ENCODE data around the gene NRXN3.

The NRXN3 gene

GRCh38 chr14:79554816-79555215 is 1384.6 kb downstream of the NRXN3 start:
- Mint-ChIP-seq H3K27me3 (ENCODE audit: low read depth) (no peaks in the 10 kb centered on the region), H3K4me3 (no peak overlapping the region), H3K27ac (peak overlapping the region in 1 of 3 experiments; percentile 7), H3K9me3 (no peaks in the 10 kb centered on the region), H3K36me3 (ENCODE audit: low read depth) (peaks cover 13% of the 10 kb centered on the region), H3K4me1 (peaks cover 36% of the 10 kb centered on the region)
- no peak for TF ChIP-seq CTCF (IDR thresholded peaks at IDR 0.05; ENCODE audit: unreplicated experiment in 3 of 3)

GRCh38 chr14:79555429-79555828 is 1385.3 kb downstream of the NRXN3 start:
- TF ChIP-seq CTCF (IDR thresholded peaks at IDR 0.05; ENCODE audit: unreplicated experiment in 3 of 3), result no peak

GRCh38 chr14:79557309-79557708 is 1387.1 kb downstream of the NRXN3 start:
- H3K27me3 Mint-ChIP-seq (ENCODE audit: low read depth), result no peaks in the 10 kb centered on the region
- H3K4me3 Mint-ChIP-seq, result no peak overlapping the region
- no peak overlapping the region for H3K27ac Mint-ChIP-seq
- peaks cover 13% of the 10 kb centered on the region for H3K36me3 Mint-ChIP-seq (ENCODE audit: low read depth)
- no peaks in the 10 kb centered on the region for H3K9me3 Mint-ChIP-seq
- TF ChIP-seq CTCF (IDR thresholded peaks at IDR 0.05; ENCODE audit: unreplicated experiment in 3 of 3), result no peak
- peaks cover 26% of the 10 kb centered on the region for H3K4me1 Mint-ChIP-seq

More at GRCh38 chr14:79555429-79555828, 1385.3 kb downstream of the NRXN3 start:
- Mint-ChIP-seq H3K4me1 (peaks cover 36% of the 10 kb centered on the region), H3K27ac (peak overlapping the region in 1 of 3 experiments; percentile 7), H3K36me3 (ENCODE audit: low read depth) (peaks cover 13% of the 10 kb centered on the region), H3K9me3 (no peaks in the 10 kb centered on the region), H3K27me3 (ENCODE audit: low read depth) (no peaks in the 10 kb centered on the region), H3K4me3 (no peak overlapping the region)

GRCh38 chr14:79562185-79562584 is 1392.0 kb downstream of the NRXN3 start:
- Mint-ChIP-seq H3K9me3 (no peaks in the 10 kb centered on the region), H3K4me3 (no peak overlapping the region), H3K27me3 (ENCODE audit: low read depth) (no peaks in the 10 kb centered on the region), H3K27ac (no peak overlapping the region), H3K4me1 (no peaks in the 10 kb centered on the region), H3K36me3 (ENCODE audit: low read depth) (peaks cover 8% of the 10 kb centered on the region)
- TF ChIP-seq CTCF (IDR thresholded peaks at IDR 0.05; ENCODE audit: unreplicated experiment in 3 of 3), result no peak

GRCh38 chr14:79564371-79564770 is 1394.2 kb downstream of the NRXN3 start:
- Mint-ChIP-seq H3K4me3 (no peak overlapping the region), H3K9me3 (no peaks in the 10 kb centered on the region), H3K27ac (no peak overlapping the region), H3K36me3 (ENCODE audit: low read depth) (peaks cover 2% of the 10 kb centered on the region), H3K27me3 (ENCODE audit: low read depth) (no peaks in the 10 kb centered on the region), H3K4me1 (no peaks in the 10 kb centered on the region)
- TF ChIP-seq CTCF (IDR thresholded peaks at IDR 0.05; ENCODE audit: unreplicated experiment in 3 of 3), result no peak

GRCh38 chr14:79567306-79567705 is 1397.1 kb downstream of the NRXN3 start:
- H3K4me3 Mint-ChIP-seq, result no peak overlapping the region
- TF ChIP-seq CTCF (IDR thresholded peaks at IDR 0.05; ENCODE audit: unreplicated experiment in 3 of 3), result no peak
- peaks cover 4% of the 10 kb centered on the region for H3K36me3 Mint-ChIP-seq (ENCODE audit: low read depth)
- no peaks in the 10 kb centered on the region for H3K9me3 Mint-ChIP-seq
- no peak overlapping the region for H3K27ac Mint-ChIP-seq
- H3K4me1 Mint-ChIP-seq, result peaks cover 9% of the 10 kb centered on the region
- H3K27me3 Mint-ChIP-seq (ENCODE audit: low read depth), result no peaks in the 10 kb centered on the region
